Liver (tissue), 9 donors: ENCODE results near the gene PRKAR1B. TPM values are rescaled to one million over a fixed set of nuclear protein-coding genes. Genes with fewer than 3 reads are reported as not detected.

Experiments
- DNase-seq: peaks from one replicate; pipeline ENCODE4 v3.0.0-alpha.2; 2017; ENCODE audit warnings: low spot score
- H3K27ac ChIP-seq, 2 donors: one replicate each; pipeline ENCODE4 v1.7.0; 2013; ENCODE audit warnings: inconsistent platforms in 2 of 2, low read length in 2 of 2, control low read depth in 1 of 2, low read depth in 1 of 2, mild to moderate bottlenecking in 1 of 2
- H3K27me3 ChIP-seq, 4 donors: one replicate each; pipeline versions ENCODE4 v1.6.1 to v1.7.0; 2013; ENCODE audit warnings: low read length in 3 of 4, inconsistent platforms in 1 of 4, mild to moderate bottlenecking in 1 of 4, moderate library complexity in 1 of 4; ENCODE audit not compliant: control insufficient read depth in 4 of 4, insufficient read depth in 4 of 4
- H3K36me3 ChIP-seq, 4 donors: one replicate each; pipeline versions ENCODE4 v1.6.1 to v1.7.0; 2013; ENCODE audit warnings: low read length in 3 of 4, mild to moderate bottlenecking in 3 of 4, low read depth in 1 of 4, moderate library complexity in 1 of 4; ENCODE audit not compliant: control insufficient read depth in 4 of 4, insufficient read depth in 3 of 4
- H3K4me1 ChIP-seq, 4 donors: one replicate each; pipeline versions ENCODE4 v1.6.1 to v1.7.0; 2013; ENCODE audit warnings: low read length in 3 of 4, mild to moderate bottlenecking in 3 of 4, moderate library complexity in 1 of 4; ENCODE audit not compliant: control insufficient read depth in 4 of 4, insufficient read depth in 4 of 4
- H3K4me3 ChIP-seq, 3 donors: one replicate each; pipeline versions ENCODE4 v1.6.1 to v1.7.0; 2013; ENCODE audit warnings: low read length in 3 of 3, control low read depth in 1 of 3, low read depth in 1 of 3, mild to moderate bottlenecking in 1 of 3
- H3K9ac ChIP-seq, 2 donors: one replicate each; pipeline ENCODE4 v1.7.0; 2013; ENCODE audit warnings: low read length in 2 of 2, mild to moderate bottlenecking in 2 of 2, moderate library complexity in 2 of 2, control low read depth in 1 of 2, low read depth in 1 of 2
- H3K9me3 ChIP-seq, 4 donors: one replicate each; pipeline versions ENCODE4 v1.6.1 to v1.7.0; 2013; ENCODE audit warnings: low read length in 3 of 4; ENCODE audit not compliant: control insufficient read depth in 4 of 4
- GABPA ChIP-seq, 2 donors: IDR thresholded peaks in 1 of 2; conservative IDR thresholded peaks in 1 of 2; 2 replicates each; pipeline ENCODE4 v1.6.1; 2016; ENCODE audit warnings: antibody characterized with exemption in 2 of 2, mild to moderate bottlenecking in 1 of 2, moderate library complexity in 1 of 2
- HNF4A ChIP-seq, 2 donors: conservative IDR thresholded peaks; 2 replicates each; pipeline ENCODE4 v1.6.1; 2016; ENCODE audit warnings: antibody characterized with exemption in 2 of 2, mild to moderate bottlenecking in 2 of 2
- HNF4G ChIP-seq: IDR thresholded peaks from 2 replicates; pipeline ENCODE4 v1.6.1; 2016; ENCODE audit warnings: antibody characterized with exemption
- JUND ChIP-seq, 2 donors: IDR thresholded peaks; 2 replicates each; pipeline ENCODE4 v1.6.1; 2016; ENCODE audit warnings: antibody characterized with exemption in 2 of 2
- RAD21 ChIP-seq, 2 donors: IDR thresholded peaks; 2 replicates each; pipeline ENCODE4 v1.6.1; 2016; ENCODE audit warnings: antibody characterized with exemption in 2 of 2, mild to moderate bottlenecking in 2 of 2
- RXRA ChIP-seq, 2 donors: IDR thresholded peaks; 2 replicates each; pipeline ENCODE4 v1.6.1; 2017 to 2018; ENCODE audit warnings: antibody characterized with exemption in 2 of 2, mild to moderate bottlenecking in 1 of 2
- SP1 ChIP-seq: IDR thresholded peaks from 2 replicates; pipeline ENCODE4 v1.6.1; 2018; ENCODE audit warnings: antibody characterized with exemption, mild to moderate bottlenecking
- YY1 ChIP-seq: IDR thresholded peaks from 2 replicates; pipeline ENCODE4 v1.6.1; 2016; ENCODE audit warnings: antibody characterized with exemption, mild to moderate bottlenecking
- WGBS: extraction: QIAGEN DNeasy Blood & Tissue Kit; methylation state at CpG from one replicate; pipeline ENCODE4 v1.1.7; 2013; 5-methylcytosine and 5-hydroxymethylcytosine counted together
- polyA plus RNA-seq, 2 donors: library from polyadenylated mRNA; stranded (reverse) in 1 of 2; unstranded in 1 of 2; fragments of 200-250 nt in 1 of 2; fragments of >200 nt in 1 of 2; fragmentation: Nextera tagmentation in 1 of 2; extraction: Ambion mirVana in 1 of 2; gene quantifications; one replicate each; pipeline versions ENCODE4 v1.2.1 to v1.2.3, GENCODE V29; 2013 to 2015
- total RNA-seq, 2 donors: library from RNA; depleted of rRNA; stranded (reverse); fragments of >200 nt; gene quantifications; one replicate each; pipeline ENCODE4 v1.2.3, GENCODE V29; 2014
- TF ChIP-seq, protein P1 (sequence below): fragments of 150-350 bp; IDR thresholded peaks from 2 replicates; pipeline ENCODE4 v1.5.1; 2017; ENCODE audit warnings: improper control_type of control experiment, low read depth, low read length; ENCODE audit not compliant: missing input control
- TF ChIP-seq, protein P2 (sequence below): IDR thresholded peaks from 2 replicates; pipeline ENCODE4 v1.6.1; 2016; ENCODE audit warnings: antibody characterized with exemption, mild to moderate bottlenecking
- TF ChIP-seq, protein P3 (sequence below): IDR thresholded peaks from 2 replicates; pipeline ENCODE4 v1.6.1; 2016; ENCODE audit warnings: antibody characterized with exemption
- TF ChIP-seq, protein P4 (sequence below): IDR thresholded peaks from 2 replicates; pipeline ENCODE4 v1.6.1; 2016; ENCODE audit warnings: antibody characterized with exemption
- donor health status: healthy.
- donor health status: healthy.
- donor health status: healthy.
- donor health status: healthy.
- donor health status: healthy.

PRKAR1B gene
- total and polyA plus RNA-seq, 4 donors, result 11.1 to 14.4 (median 12.4) TPM

DNA sequence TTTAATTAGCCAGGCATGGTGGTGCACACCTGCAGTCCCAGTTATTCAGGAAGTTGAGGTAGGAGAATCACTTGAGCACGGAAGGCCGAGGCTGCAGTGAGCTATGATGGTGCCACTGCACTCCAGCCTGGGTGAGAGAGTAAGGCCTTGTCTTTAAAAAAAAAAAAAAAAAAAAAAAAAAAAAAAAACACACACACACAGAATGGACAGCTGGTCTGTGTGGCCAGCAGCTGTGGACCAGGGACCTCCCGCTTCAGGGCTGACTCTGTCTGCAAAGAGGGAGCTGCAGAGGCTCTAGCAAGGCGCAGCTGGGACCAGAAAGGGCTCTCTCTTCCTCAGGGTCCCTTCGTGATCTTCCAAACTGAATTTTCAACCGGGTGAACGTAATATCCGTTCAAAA lies 54.2 kb downstream of the PRKAR1B start:
- 97% methylated on average over 8 of the region's 8 CpGs for WGBS
- DNase-seq, result no peak

DNA sequence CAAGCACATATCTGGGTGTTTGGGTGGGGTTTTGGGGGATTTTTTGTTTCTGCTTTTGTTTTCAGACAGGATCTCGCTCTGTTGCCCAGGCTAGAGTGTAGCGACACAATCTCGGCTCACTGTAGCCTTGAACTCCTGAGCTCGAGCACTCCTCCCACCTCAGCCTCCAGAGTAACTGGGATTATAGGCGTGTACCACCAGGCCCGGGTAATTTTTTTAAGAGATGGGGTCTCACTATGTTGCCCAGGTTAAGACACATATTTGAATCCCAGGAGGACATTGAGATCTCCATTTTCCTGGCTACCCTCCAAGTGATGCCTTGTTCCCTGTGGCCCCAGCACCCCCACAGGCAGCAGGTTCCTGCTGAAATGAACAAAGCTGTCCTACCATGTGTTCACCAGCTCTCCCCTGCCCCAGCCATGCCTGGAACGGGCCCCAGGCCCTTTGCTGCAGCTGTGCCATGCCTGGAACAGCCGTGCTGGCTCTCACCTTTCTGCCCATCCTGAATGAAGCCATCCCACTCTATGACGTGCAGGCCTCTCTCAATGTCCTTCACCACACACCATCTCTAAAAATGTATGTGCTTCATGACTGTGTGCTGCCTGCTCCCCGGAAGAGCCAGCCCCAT lies 55.6 kb downstream of the PRKAR1B start:
- no peaks in the 10 kb centered on the region for H3K4me1 ChIP-seq
- 96% methylated on average over 10 of the region's 10 CpGs for WGBS
- DNase-seq, result no peak
- TF ChIP-seq HNF4A (conservative IDR thresholded peaks at IDR 0.05) (no peak), GABPA (IDR thresholded peaks at IDR 0.05 in 1 of 2, conservative IDR thresholded peaks at IDR 0.05 in 1 of 2) (no peak)
- TF ChIP-seq, protein P1, sequence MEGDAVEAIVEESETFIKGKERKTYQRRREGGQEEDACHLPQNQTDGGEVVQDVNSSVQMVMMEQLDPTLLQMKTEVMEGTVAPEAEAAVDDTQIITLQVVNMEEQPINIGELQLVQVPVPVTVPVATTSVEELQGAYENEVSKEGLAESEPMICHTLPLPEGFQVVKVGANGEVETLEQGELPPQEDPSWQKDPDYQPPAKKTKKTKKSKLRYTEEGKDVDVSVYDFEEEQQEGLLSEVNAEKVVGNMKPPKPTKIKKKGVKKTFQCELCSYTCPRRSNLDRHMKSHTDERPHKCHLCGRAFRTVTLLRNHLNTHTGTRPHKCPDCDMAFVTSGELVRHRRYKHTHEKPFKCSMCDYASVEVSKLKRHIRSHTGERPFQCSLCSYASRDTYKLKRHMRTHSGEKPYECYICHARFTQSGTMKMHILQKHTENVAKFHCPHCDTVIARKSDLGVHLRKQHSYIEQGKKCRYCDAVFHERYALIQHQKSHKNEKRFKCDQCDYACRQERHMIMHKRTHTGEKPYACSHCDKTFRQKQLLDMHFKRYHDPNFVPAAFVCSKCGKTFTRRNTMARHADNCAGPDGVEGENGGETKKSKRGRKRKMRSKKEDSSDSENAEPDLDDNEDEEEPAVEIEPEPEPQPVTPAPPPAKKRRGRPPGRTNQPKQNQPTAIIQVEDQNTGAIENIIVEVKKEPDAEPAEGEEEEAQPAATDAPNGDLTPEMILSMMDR, result no peak
- H3K9me3 ChIP-seq, result no peaks in the 10 kb centered on the region
- H3K27ac ChIP-seq, result no peak overlapping the region
- H3K9ac ChIP-seq, result no peak overlapping the region
- no peaks in the 10 kb centered on the region for H3K27me3 ChIP-seq
- no peak overlapping the region for H3K4me3 ChIP-seq
- H3K36me3 ChIP-seq, result no peaks in the 10 kb centered on the region

More for the DNA sequence above, 54.2 kb downstream of the PRKAR1B start:
- no peaks in the 10 kb centered on the region for H3K27me3 ChIP-seq
- no peaks in the 10 kb centered on the region for H3K9me3 ChIP-seq
- no peak overlapping the region for H3K27ac ChIP-seq
- H3K36me3 ChIP-seq, result peaks cover 0 to 3% (median 0%) of the 10 kb centered on the region in 4 donors
- H3K4me3 ChIP-seq, result no peak overlapping the region
- no peak overlapping the region for H3K9ac ChIP-seq
- no peak for TF ChIP-seq RAD21 (IDR thresholded peaks at IDR 0.05)
- no peak for TF ChIP-seq HNF4G
- TF ChIP-seq HNF4A (conservative IDR thresholded peaks at IDR 0.05), result no peak
- TF ChIP-seq, protein P2, sequence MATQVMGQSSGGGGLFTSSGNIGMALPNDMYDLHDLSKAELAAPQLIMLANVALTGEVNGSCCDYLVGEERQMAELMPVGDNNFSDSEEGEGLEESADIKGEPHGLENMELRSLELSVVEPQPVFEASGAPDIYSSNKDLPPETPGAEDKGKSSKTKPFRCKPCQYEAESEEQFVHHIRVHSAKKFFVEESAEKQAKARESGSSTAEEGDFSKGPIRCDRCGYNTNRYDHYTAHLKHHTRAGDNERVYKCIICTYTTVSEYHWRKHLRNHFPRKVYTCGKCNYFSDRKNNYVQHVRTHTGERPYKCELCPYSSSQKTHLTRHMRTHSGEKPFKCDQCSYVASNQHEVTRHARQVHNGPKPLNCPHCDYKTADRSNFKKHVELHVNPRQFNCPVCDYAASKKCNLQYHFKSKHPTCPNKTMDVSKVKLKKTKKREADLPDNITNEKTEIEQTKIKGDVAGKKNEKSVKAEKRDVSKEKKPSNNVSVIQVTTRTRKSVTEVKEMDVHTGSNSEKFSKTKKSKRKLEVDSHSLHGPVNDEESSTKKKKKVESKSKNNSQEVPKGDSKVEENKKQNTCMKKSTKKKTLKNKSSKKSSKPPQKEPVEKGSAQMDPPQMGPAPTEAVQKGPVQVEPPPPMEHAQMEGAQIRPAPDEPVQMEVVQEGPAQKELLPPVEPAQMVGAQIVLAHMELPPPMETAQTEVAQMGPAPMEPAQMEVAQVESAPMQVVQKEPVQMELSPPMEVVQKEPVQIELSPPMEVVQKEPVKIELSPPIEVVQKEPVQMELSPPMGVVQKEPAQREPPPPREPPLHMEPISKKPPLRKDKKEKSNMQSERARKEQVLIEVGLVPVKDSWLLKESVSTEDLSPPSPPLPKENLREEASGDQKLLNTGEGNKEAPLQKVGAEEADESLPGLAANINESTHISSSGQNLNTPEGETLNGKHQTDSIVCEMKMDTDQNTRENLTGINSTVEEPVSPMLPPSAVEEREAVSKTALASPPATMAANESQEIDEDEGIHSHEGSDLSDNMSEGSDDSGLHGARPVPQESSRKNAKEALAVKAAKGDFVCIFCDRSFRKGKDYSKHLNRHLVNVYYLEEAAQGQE, result no peak
- TF ChIP-seq SP1, result no peak
- TF ChIP-seq YY1, result no peak
- TF ChIP-seq, protein P1, result no peak
- no peak for TF ChIP-seq GABPA (IDR thresholded peaks at IDR 0.05 in 1 of 2, conservative IDR thresholded peaks at IDR 0.05 in 1 of 2)
- TF ChIP-seq JUND (IDR thresholded peaks at IDR 0.05), result no peak
- TF ChIP-seq, protein P3, sequence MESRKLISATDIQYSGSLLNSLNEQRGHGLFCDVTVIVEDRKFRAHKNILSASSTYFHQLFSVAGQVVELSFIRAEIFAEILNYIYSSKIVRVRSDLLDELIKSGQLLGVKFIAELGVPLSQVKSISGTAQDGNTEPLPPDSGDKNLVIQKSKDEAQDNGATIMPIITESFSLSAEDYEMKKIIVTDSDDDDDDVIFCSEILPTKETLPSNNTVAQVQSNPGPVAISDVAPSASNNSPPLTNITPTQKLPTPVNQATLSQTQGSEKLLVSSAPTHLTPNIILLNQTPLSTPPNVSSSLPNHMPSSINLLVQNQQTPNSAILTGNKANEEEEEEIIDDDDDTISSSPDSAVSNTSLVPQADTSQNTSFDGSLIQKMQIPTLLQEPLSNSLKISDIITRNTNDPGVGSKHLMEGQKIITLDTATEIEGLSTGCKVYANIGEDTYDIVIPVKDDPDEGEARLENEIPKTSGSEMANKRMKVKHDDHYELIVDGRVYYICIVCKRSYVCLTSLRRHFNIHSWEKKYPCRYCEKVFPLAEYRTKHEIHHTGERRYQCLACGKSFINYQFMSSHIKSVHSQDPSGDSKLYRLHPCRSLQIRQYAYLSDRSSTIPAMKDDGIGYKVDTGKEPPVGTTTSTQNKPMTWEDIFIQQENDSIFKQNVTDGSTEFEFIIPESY, result no peak
- TF ChIP-seq, protein P4, sequence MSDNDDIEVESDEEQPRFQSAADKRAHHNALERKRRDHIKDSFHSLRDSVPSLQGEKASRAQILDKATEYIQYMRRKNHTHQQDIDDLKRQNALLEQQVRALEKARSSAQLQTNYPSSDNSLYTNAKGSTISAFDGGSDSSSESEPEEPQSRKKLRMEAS, result no peak
- no peak for TF ChIP-seq RXRA (IDR thresholded peaks at IDR 0.05)
- no peaks in the 10 kb centered on the region for H3K4me1 ChIP-seq
